GM18508 (cell line): Measurements from ENCODE around the gene TOMM40L.

Experiments used
- ATAC-seq: cut with Tn5 transposase; IDR thresholded peaks from one replicate; pipeline ENCODE4 v1.9.1; 2021; ENCODE audit warnings: moderate number of reproducible peaks; ENCODE audit not compliant: insufficient read depth, unreplicated experiment

TOMM40L gene

GRCh38 chr1:161225534-161226319, at the start of gene TOMM40L:
Gene TOMM40L (plus strand): TSS chr1:161226060. CDS start chr1:161226490, 430 bp downstream.
- peak; percentile 87 for ATAC-seq

DNA sequence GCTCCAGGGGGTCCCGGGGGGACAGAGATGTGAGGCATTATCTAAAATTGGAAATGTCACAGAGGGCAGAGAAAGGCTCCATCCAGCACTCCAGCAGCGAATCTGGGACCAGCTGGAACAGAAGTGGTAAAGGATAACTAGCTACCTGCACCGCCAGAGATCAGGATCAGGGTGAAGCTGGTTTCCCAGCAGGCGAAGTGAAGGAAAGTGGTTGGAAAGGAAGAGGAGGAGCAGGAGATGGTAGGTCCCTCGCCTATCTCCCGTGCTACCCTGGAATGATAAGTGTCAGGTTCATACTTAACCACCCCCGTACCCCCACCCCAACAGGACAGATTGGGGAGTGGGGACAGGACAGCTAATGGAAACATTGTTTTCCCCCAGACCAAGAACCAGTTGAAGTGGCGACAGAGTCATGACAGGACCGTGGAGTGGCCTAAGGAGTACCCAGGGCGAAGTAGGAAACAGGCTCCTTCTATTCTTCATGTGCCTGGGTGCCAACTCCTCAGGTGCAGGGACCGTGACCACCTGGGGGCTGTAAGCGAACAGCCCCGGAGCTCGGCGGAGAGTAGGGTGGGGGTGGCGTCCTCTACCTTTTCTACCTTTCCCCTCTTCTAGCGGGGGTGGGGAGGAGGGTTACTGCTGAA, 49.3 kb upstream of the TOMM40L start:
- no peak for ATAC-seq

- no peak for ATAC-seq
Measured at GRCh38 chr1:161177112-161177935, 48.5 kb upstream of the TOMM40L start, which contains the start of gene B4GALT3. Gene B4GALT3 (minus strand): TSS chr1:161177507. CDS start chr1:161176060, 1,447 bp downstream.

GRCh38 chr1:161177936-161178244, 48.0 kb upstream of the TOMM40L start:
- ATAC-seq, result no peak

DNA sequence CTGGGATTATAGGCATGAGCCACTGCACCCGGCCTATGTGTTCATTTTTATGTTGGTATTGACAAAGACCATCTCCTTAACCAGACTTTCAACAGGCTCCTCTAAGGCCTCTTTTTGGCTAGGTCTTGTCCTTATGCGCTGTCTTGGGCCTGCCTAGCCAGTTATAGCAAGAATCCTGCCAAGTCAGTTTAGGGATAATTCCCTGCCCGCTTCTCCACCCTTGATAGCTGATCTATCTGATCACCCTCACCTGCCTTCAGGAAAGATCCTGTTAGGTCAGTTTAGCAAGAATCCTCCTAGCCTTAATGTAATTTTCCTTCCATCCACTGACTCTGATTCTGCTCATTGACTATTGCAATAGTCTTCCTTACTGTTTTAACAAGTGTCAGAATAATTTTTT, 46.2 kb upstream of the TOMM40L start:
- no peak for ATAC-seq

GRCh38 chr1:161180639-161181038, 45.2 kb upstream of the TOMM40L start:
- ATAC-seq, result no peak

GRCh38 chr1:161182214-161182613, 43.6 kb upstream of the TOMM40L start:
- ATAC-seq, result peak; percentile 44

- peak; percentile 40 for ATAC-seq
Measured at GRCh38 chr1:161185282-161185682, 40.6 kb upstream of the TOMM40L start.

GRCh38 chr1:161185732-161186311, 40.0 kb upstream of the TOMM40L start:
- no peak for ATAC-seq

GRCh38 chr1:161187311-161187710, 38.5 kb upstream of the TOMM40L start:
- no peak for ATAC-seq

GRCh38 chr1:161188381-161188780, 37.5 kb upstream of the TOMM40L start:
- ATAC-seq, result no peak

GRCh38 chr1:161189036-161189435, 36.8 kb upstream of the TOMM40L start:
- ATAC-seq, result no peak

GRCh38 chr1:161190962-161191521, 34.8 kb upstream of the TOMM40L start:
- ATAC-seq, result no peak

- ATAC-seq, result no peak
Measured at GRCh38 chr1:161191971-161192370, 33.9 kb upstream of the TOMM40L start.

- ATAC-seq, result no peak
Measured at GRCh38 chr1:161192476-161193465, 33.1 kb upstream of the TOMM40L start.

DNA sequence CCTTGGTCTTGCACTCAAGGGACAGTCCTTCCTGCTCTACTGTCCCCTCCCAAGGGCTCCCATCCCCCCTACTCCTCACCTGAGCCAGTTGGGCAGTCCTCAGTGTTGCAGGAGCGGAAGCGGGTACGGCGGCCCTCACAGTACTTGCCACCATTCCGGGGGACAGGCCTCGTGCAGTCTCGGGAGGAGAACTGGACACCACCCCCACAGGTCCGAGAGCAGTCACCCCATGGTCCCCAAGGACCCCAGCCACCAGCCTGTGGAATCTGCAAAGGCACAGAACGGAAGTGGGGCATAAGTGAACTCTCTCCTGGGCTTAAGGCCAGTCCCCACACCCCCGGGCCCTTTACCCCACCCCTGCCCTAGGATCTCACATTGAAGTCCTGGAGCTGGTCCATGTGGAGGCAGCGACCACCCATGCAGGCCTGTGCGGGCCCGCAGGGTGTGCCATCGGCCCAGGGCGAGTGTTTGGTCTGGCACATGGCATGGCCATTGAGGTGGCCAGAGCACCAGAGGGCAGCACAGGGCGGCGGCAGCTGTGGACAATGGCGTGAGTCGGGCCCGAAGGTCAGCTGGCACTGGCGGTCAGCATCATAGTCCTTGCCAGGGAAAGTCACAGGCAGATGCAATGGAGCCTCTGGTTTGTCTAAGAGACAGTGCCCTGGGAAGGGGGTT, 32.2 kb upstream of the TOMM40L start:
- ATAC-seq, result no peak

DNA sequence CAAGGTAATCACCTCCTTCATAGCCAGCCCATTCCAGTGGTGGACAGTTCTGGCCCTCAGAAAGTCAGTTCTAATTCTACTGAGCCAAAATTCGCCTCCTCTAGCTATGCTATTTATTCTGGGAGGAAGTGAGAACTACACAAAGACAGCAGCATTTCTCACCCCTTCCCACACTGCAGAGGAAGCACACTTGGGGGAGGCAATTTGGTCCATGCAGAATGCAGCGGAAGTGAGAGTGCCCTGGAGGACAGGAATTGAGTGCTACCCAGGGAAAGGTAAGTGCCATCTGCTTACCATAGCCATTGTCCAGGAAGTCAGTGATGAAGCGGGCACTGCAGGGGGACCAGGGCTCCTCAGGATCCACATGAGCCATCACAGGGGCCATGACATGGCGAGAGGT, 30.7 kb upstream of the TOMM40L start:
- ATAC-seq, result no peak

GRCh38 chr1:161196111-161196510, 29.7 kb upstream of the TOMM40L start:
- ATAC-seq, result no peak
